GM19023 (cell line): ENCODE data around the gene CACNA1A.
"Not testable (repeated sequence)": the region's sequence is repeated elsewhere in the genome, so short reads cannot be mapped to it uniquely, and the experiment has no call there.

Experiments used
- ATAC-seq: cut with Tn5 transposase; IDR thresholded peaks from one replicate; pipeline ENCODE4 v1.9.1; 2021; ENCODE audit warnings: mild to moderate bottlenecking, moderate library complexity; ENCODE audit not compliant: unreplicated experiment

Gene CACNA1A

GRCh38 chr19:13282486-13283065 lies 223.7 kb downstream of the CACNA1A start:
- ATAC-seq = no peak

DNA sequence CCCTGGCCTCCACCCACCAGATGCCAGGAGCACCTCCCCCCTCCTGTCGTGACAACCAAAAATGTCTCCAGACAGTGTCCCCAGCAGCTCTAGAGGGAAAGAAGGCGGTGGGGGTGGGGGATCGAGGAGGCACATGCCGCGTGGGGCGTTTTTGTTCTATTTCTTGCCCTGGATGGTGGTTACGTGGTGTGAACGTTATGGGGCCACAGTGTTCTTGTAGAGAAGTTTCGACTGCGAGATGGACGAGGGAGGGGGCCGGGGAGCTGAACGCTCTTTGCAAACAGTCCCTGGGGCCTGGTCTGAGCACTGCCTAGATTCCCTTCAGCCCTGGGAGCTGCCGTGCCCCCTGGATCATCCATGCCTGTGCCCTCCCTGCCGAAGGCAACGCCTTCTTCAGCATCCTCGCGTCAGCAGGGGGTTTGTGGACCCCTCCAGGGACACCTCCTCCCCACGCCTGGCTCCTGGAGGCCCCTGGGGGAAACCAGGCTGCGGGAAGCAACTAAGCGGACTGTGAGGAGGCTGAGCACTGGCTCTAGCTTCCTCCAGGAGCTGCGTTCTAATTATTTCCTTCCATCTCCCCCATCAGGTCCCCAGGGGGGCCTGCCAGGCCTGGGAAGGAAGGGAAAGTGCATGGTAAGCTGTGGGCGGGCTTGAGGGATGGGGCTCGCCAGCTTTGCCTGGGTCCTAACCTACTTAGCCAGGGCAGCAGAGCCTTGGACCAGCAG lies 224.6 kb downstream of the CACNA1A start:
- ATAC-seq = no peak

DNA sequence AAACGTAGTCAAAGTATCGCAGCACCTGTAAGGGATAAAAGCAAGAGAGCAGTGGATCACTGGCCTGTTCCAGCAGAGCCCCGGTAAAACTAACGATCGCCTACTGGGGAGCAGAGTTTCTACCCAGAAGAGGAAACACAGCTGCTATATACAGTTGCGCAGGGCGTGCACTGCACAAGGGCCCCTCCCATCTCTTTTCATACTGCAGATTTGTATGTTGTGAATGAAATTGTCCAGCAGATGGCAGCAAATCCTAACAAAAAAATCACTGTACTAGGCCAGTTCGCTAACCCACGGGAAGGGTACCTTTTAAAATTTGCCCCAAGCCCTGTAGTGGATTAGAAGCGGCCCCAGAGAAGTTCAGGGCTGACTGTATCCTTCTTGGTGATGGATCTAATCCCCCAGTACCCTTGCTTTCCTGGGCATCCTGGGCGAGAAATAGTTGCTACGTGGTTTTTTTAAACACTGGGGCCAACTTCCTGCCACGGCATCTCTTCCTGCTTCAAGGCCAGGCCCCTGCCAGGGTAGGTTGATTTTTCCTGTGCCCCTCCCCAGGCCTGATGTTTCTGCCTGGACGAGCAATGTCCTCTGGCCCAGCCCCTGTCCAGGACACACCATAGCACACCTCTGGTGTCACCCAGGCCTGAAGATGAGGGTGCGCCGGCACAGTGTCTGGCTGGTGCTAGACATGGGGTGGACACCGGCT lies 229.0 kb downstream of the CACNA1A start:
- no peak for ATAC-seq

DNA sequence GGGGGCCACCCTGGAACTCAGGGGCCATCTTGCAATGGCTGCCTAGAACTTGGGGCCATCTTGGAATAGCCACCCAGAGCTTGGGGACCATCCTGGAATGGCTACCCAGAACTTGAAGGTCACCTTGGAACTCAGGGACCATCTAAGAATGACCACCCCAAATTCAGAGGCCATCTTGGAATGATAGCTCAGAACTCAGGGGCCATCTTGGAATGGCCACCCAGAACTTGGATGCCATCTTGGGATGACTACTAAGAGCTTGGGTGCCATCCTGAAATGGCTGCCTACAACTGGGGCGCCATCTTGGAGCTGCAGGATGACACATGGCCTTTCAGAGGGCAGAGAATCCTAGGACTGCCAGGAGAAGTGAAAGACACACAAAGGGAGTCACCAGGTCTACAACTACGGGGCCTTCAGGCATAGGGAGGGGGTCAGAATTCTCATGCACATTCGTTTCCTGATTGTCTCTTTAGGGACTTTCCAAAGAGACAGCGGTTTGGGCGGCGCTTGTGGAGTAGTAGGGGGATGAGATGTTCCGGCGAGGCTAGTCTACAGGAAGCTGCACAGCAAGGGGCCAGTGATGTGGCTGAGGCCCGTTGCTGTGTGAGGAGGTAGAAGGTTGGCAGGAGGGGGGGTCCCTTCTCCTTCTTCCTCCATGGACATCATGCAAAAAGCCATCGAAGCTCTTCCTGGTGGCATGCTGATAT lies 231.1 kb downstream of the CACNA1A start:
- no peak for ATAC-seq

- no peak for ATAC-seq
Observed at GRCh38 chr19:13270514-13271105, 235.7 kb downstream of the CACNA1A start.

DNA sequence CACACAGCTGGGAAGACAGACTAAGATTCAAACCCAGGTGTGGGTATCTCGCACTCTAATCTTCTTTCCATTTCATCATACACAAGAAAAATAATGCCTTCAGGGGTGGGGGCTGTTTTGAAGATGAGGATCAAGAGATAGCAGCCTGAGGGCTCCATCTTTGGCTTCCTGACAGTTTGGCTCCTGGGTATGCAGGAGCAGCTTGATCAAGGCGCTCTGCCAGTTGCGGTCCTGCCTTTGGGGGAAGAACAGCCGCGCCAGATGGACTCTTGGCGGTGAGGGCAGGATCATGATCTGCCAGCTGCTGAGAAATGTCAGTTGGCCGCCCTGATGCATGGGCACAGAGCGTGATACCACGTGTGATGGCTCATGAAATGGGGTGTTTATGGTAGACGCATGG lies 236.9 kb downstream of the CACNA1A start:
- ATAC-seq = no peak

GRCh38 chr19:13267889-13268288 lies 238.4 kb downstream of the CACNA1A start:
- ATAC-seq = no peak

- no peak for ATAC-seq
Observed at GRCh38 chr19:13267131-13267530, 239.1 kb downstream of the CACNA1A start.

DNA sequence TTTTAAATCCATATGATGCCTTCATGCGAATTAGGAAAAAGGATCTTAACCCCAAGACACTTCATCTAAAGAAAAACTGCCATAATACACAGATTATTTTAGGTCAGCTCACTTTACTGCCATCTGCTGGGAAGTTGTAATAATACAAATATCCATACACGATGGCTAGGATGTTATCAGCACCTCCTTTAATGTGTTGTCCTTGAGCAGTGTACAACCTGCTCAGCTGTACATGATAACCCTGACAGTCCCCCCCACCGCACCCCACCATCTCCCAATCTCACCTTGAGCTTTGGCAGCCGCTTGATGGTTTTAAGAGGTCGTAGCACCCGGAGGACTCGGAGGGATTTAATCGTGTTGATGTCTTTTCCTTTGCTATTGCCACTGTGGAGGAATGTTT lies 243.8 kb downstream of the CACNA1A start:
- no peak for ATAC-seq

DNA sequence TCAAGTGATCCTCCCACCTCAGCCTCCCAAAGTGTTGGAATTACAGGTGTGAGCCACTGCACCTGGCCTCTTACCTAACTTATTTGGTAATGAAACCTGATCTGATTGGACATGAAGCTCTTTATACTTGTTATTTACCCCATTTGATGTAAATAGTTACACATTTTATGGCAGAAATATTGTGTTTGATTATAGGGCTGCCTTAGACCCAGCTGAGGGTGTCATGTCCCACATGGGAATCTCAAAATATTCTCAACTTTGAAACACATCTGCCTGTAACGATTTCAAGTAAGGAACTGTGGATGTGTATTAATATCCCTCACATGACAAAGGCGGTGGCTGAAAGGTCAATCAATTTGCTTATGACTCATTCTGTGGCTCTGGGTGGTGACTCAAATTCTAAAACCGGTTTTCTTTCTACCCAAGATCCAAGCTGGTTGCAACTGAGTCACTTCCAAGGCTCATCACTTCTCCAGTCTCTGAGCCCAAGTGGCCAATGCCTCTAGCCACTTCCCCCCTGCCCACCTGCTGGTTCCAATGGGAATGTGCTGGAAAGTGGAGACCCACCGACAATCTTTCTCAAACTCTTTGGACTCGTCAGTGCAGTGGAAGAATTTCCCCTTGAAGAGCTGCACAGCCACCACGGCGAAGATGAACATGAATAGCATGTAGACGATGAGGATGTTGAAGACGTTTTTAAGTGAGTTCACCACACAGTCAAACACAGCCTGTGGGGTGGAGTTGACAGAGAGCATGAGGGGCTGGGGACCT lies 245.2 kb downstream of the CACNA1A start:
- no peak for ATAC-seq

GRCh38 chr19:13256918-13257317 lies 249.4 kb downstream of the CACNA1A start:
- ATAC-seq = no peak

DNA sequence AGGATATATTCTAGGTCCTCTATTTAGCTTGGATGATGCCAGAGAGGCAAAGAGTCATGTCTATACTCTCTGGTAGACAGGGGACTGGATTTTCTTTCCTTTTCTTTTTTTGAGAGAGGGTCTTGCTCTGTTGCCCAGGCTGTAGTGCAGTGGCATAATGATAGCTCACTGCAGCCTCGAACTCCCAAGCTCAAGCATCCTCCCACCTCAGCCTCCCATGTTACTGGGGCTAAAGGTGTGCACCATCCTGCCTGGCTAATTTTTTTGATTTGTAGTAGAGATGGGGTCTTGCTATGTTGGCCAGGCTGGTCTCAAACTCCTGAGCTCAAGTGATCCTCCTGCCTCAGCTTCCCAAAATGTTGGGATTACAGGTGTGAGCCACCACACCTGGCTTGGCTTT lies 249.9 kb downstream of the CACNA1A start:
- not testable (repeated sequence) for ATAC-seq

DNA sequence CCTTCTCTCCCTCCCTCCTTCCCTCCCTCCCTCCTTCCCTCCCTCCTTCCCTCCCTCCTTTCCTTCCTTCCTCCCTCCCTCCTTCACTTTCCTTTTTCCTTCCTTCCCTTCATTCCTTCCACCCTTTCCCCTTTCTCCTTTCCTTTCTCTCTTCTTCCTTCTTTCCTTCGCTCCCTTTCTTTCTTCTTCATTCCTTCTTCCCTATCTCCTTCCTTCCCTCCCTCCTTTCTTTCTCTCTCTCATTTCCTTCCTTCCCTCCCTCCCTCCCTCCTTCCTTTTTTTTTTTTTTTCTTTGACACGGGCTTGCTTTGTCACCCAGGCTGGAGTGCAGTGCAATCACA lies 250.6 kb downstream of the CACNA1A start:
- no peak for ATAC-seq

GRCh38 chr19:13255041-13255718 lies 251.1 kb downstream of the CACNA1A start:
- ATAC-seq = no peak

GRCh38 chr19:13252569-13253335 lies 253.5 kb downstream of the CACNA1A start:
- ATAC-seq = no peak

- ATAC-seq = no peak
Observed at GRCh38 chr19:13244920-13245319, 261.4 kb downstream of the CACNA1A start.

- no peak for ATAC-seq
Observed at GRCh38 chr19:13241231-13242104, 264.8 kb downstream of the CACNA1A start.

DNA sequence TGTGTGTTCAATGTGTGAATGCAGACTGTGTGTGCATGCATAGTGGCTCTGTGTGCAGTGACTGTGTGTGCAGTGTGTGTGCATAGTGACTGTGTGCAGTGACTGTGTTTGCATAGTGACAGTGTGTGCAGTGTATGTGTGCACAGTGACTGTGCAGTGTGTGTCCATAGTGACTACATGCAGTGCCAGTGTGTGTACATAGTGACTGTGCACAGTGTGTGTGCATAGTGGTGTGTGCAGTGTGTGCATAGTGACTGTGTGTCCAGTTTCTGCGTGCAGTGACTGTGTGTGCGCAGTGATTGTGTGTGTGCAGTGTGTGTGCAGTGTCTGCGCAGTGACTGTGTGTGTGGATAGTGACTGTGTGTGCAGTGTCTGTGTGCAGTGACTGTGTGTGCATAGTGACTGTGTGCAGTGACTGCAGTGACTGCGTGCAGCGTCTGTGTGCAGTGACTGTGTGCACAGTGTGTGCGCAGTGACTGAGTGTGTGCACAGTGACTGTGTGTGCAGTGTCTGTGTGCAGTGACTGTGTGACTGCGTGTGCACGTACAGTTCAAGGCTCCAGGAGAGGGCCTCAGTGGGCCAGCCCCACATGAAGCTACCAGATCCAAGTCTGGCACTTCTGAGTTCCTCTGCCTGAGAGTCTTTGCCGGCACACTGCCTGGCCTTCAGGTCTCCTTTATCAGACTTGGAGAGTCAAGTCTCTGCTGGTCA lies 265.8 kb downstream of the CACNA1A start:
- ATAC-seq = no peak
